ENCODE measurements around the gene OSBPL7. TPM values are rescaled to one million over a fixed set of nuclear protein-coding genes. Genes with fewer than 3 reads are reported as not detected.

The OSBPL7 gene
- total RNA-seq, 3 donors from 2014 or later: 3.0 to 10.2 (median 8.9) TPM

DNA sequence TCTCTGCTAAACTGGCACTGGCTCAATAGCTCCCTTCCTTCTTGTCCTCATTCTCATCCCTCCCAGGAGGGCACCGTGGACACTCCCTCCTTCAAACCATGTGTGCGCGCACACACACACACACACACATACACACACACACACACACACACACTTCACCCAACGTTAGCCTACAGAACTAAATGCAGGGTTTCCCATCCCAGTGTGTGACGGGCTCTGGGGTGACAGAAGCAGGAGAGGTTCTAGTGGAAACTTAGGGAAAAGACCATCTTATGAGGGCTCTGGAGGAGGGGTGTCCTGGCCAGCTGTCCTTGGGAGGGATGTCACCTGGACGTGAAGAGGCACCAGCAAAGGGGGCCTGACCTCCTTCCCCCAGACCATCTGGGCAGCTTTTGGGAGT lies 19.7 kb downstream of the OSBPL7 start:
- Histone ChIP-seq H3K27ac (no peak overlapping the region), H3K27me3 (no peaks in the 10 kb centered on the region), H3K4me1 (no peaks in the 10 kb centered on the region), H3K4me3 (no peak overlapping the region), H3K9me3 (no peaks in the 10 kb centered on the region), H3K36me3 (no peaks in the 10 kb centered on the region)
- intact Hi-C loops (cut with DNase I; ENCODE audit: low total_unique reads): no loop called here
- TF ChIP-seq POLR2A (IDR thresholded peaks at IDR 0.05) (no peak), POLR2AphosphoS5 (IDR thresholded peaks at IDR 0.05) (no peak)
- TF ChIP-seq, protein P1, sequence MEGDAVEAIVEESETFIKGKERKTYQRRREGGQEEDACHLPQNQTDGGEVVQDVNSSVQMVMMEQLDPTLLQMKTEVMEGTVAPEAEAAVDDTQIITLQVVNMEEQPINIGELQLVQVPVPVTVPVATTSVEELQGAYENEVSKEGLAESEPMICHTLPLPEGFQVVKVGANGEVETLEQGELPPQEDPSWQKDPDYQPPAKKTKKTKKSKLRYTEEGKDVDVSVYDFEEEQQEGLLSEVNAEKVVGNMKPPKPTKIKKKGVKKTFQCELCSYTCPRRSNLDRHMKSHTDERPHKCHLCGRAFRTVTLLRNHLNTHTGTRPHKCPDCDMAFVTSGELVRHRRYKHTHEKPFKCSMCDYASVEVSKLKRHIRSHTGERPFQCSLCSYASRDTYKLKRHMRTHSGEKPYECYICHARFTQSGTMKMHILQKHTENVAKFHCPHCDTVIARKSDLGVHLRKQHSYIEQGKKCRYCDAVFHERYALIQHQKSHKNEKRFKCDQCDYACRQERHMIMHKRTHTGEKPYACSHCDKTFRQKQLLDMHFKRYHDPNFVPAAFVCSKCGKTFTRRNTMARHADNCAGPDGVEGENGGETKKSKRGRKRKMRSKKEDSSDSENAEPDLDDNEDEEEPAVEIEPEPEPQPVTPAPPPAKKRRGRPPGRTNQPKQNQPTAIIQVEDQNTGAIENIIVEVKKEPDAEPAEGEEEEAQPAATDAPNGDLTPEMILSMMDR (IDR thresholded peaks at IDR 0.05): no peak
- DNase-seq (ENCODE audit: low spot score in 2 of 2): peak in 1 of 2 donors; percentile 31

DNA sequence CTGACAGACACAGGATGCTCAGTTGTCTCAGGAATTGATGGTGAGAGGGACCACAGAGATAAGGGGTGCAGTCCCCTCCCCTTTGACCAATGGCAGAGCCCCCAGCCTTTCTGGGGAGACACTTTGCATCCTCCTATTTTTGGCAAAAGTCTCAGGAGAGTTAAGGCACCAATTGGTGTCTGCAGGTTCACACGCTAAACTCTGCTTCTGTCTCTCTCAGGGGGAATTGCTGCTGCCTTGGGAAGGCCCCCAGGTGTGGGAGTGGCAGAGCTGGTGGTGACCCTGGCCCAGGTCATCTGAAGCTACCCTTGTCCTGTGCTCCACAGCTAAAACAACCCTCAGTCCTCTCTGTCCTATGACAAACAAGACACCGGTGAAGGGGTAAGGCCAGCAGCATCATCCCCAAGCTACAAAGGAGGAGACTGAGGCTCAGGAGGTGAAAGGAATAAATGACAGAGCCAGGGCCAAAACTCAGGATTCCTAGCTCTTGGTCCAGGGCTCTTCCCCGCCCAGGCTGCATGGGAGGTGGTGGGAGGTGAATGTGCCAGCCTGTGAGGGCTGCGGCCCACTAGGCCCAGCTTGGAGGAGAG lies 20.3 kb downstream of the OSBPL7 start:
- Histone ChIP-seq H3K9me3 (no peaks in the 10 kb centered on the region), H3K36me3 (no peaks in the 10 kb centered on the region), H3K27ac (no peak overlapping the region), H3K4me3 (no peak overlapping the region), H3K4me1 (no peaks in the 10 kb centered on the region), H3K27me3 (no peaks in the 10 kb centered on the region)
- intact Hi-C loops (cut with DNase I; ENCODE audit: low total_unique reads): no loop called here
- DNase-seq (ENCODE audit: low spot score in 2 of 2): no peak
- TF ChIP-seq POLR2A (IDR thresholded peaks at IDR 0.05) (no peak), POLR2AphosphoS5 (IDR thresholded peaks at IDR 0.05) (no peak)
- TF ChIP-seq, protein P1 (IDR thresholded peaks at IDR 0.05): no peak

DNA sequence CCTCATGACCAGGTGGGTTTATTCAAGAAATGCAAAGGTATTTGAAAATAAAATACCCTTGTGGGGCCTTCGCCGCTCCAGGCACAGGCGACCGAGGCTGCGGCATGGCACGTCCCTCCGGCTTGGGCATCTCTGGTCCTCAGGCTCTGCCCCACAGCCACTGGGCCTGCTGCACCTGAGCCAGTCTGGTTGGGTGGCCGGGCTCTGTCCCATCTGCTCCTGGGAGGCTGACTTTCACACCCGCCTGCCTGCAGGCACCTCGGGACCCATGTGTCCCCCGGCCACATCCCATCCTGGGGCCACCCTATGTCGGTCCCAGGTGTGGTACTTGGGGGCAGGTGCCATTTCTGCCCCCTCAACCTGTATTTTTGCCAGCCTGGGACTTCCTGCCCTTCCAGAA lies 20.9 kb downstream of the OSBPL7 start:
- Histone ChIP-seq H3K4me1 (no peaks in the 10 kb centered on the region), H3K36me3 (no peaks in the 10 kb centered on the region), H3K4me3 (no peak overlapping the region), H3K27ac (no peak overlapping the region), H3K9me3 (no peaks in the 10 kb centered on the region), H3K27me3 (no peaks in the 10 kb centered on the region)
- DNase-seq (ENCODE audit: low spot score in 2 of 2): peak in 1 of 2 donors; percentile 39
- intact Hi-C loops (cut with DNase I; ENCODE audit: low total_unique reads): no loop called here
- TF ChIP-seq, protein P1 (IDR thresholded peaks at IDR 0.05): no peak
- TF ChIP-seq POLR2AphosphoS5 (IDR thresholded peaks at IDR 0.05): no peak

DNA sequence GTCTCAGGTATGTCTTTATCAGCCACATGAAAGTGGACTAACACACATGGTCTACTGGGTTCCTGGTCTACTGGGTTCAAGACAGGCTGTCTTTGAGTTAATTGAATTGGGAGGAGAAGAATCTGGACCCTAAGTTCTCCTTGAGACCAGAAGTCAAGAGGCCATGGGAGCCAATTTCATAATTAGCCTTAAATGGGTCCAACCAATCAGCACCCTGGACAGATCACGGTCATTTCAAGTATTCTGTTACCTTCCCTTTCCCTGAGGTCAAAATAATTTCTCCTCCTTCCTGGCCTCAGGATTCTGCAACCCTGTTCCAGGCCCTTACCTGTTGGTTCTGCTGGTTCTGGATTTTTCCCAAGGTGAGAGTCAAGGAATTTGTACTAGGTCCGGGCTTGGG lies 23.8 kb downstream of the OSBPL7 start:
- Histone ChIP-seq H3K36me3 (no peaks in the 10 kb centered on the region), H3K9me3 (no peaks in the 10 kb centered on the region), H3K27ac (no peak overlapping the region), H3K4me1 (no peaks in the 10 kb centered on the region), H3K4me3 (no peak overlapping the region), H3K27me3 (peaks cover 0 to 14% of the 10 kb centered on the region in 2 donors)
- intact Hi-C loops (cut with DNase I; ENCODE audit: low total_unique reads): no loop called here
- no peak for DNase-seq (ENCODE audit: low spot score in 2 of 2)
- TF ChIP-seq POLR2A (IDR thresholded peaks at IDR 0.05) (no peak), POLR2AphosphoS5 (IDR thresholded peaks at IDR 0.05) (no peak)
- TF ChIP-seq, protein P1 (IDR thresholded peaks at IDR 0.05): no peak

DNA sequence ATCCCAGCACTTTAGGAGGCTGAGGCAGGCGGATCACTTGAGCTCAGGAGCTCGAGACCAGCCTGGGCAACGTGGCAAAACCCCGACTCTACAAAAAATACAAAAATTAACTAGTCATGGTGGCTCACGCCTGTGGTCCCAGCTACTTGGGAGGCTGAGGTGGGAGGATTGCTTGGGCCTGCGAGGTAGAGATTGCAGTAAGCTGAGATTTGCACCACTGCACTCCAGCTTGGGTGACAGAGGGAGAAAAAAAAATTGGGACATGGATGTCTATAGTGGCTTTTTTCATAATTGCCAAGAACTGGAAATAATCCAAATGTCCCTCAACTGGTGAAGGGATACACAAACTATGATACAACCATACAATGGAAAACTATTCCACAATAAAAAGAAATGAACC lies 28.6 kb downstream of the OSBPL7 start:
- intact Hi-C loops (cut with DNase I; ENCODE audit: low total_unique reads): no loop called here
- TF ChIP-seq POLR2A (IDR thresholded peaks at IDR 0.05) (no peak), POLR2AphosphoS5 (IDR thresholded peaks at IDR 0.05) (no peak)
- TF ChIP-seq, protein P1 (IDR thresholded peaks at IDR 0.05): no peak

More for the DNA sequence above, 28.6 kb downstream of the OSBPL7 start:
- H3K4me1 ChIP-seq: no peaks in the 10 kb centered on the region
- no peak overlapping the region for H3K27ac ChIP-seq
- H3K27me3 ChIP-seq: peaks cover 4 to 53% of the 10 kb centered on the region in 2 donors
- no peaks in the 10 kb centered on the region for H3K9me3 ChIP-seq
- H3K4me3 ChIP-seq: no peak overlapping the region
- no peaks in the 10 kb centered on the region for H3K36me3 ChIP-seq
- DNase-seq (ENCODE audit: low spot score in 2 of 2): no peak
